Breast epithelium (tissue), 4 donors: Measurements from ENCODE around the gene HOOK1. TPM values are rescaled to one million over a fixed set of nuclear protein-coding genes. Genes with fewer than 3 reads are reported as not detected.

ENCODE experiments used
- DNase-seq, 2 donors: peaks; one replicate each; pipeline ENCODE4 v3.0.0-alpha.2; 2019; ENCODE audit warnings: low spot score in 2 of 2
- H3K27ac ChIP-seq, 2 donors: fragments of 200-600 bp; sonication (generic) in 1 of 2; one replicate each; pipeline ENCODE4 v1.5.1; 2016 to 2019; ENCODE audit warnings: mild to moderate bottlenecking in 1 of 2
- H3K27me3 ChIP-seq, 2 donors: fragments of 200-600 bp; sonication (generic) in 1 of 2; one replicate each; pipeline versions ENCODE4 v1.5.1 to v1.6.0; 2017 to 2019; ENCODE audit warnings: control low read depth in 1 of 2, mild to moderate bottlenecking in 1 of 2
- H3K36me3 ChIP-seq: fragments of 200-600 bp; one replicate; pipeline ENCODE4 v1.5.1; 2019
- H3K4me1 ChIP-seq, 2 donors: fragments of 200-600 bp; sonication (generic); one replicate each; pipeline ENCODE4 v1.5.1; 2016 to 2019; ENCODE audit warnings: control low read depth in 1 of 2
- H3K4me3 ChIP-seq, 3 donors: fragments of 200-600 bp; sonication (generic); 1 replicate in 2 of 3; 2 replicates in 1 of 3; pipeline ENCODE4 v1.5.1; 2016 to 2019; ENCODE audit warnings: mild to moderate bottlenecking in 3 of 3, moderate library complexity in 2 of 3
- H3K9me3 ChIP-seq, 2 donors: fragments of 200-600 bp; sonication (generic) in 1 of 2; one replicate each; pipeline ENCODE4 v1.5.1; 2016 to 2019; ENCODE audit warnings: control low read depth in 1 of 2
- CTCF ChIP-seq, 3 donors: fragments of 450-650 bp; IDR thresholded peaks; one replicate each; pipeline ENCODE4 v1.5.1; 2016 to 2017; ENCODE audit warnings: antibody characterized with exemption in 3 of 3, mild to moderate bottlenecking in 3 of 3, moderate library complexity in 3 of 3
- POLR2A ChIP-seq: fragments of 450-650 bp; IDR thresholded peaks from one replicate; pipeline ENCODE4 v1.6.1; 2016; ENCODE audit warnings: antibody characterized with exemption, mild to moderate bottlenecking, moderate library complexity
- POLR2AphosphoS5 ChIP-seq, 3 donors: sonication (generic); formaldehyde crosslinking; IDR thresholded peaks; one replicate each; pipeline ENCODE4 v1.6.1; 2017; ENCODE audit warnings: antibody characterized with exemption in 3 of 3
- intact Hi-C: fragments of 100-400 bp; cut with DNase I; formaldehyde crosslinking; loops from one replicate; pipeline ENCODE4 v1.15.1; 2023; ENCODE audit warnings: low total_unique reads
- total RNA-seq, 3 donors: library from RNA; depleted of rRNA; stranded (reverse); fragments of >200 nt; gene quantifications; one replicate each; pipeline ENCODE4 v1.1.0, GENCODE V29; 2016

HOOK1 gene
- total RNA-seq, 3 donors from 2014 or later, result 0.16 to 33.7 (median 12.5) TPM

GRCh38 chr1:59924653-59925052 is 109.9 kb downstream of the HOOK1 start:
- no peak for DNase-seq
- intact Hi-C loops, result loop anchor here (5.0 kb wide), 1 partner anchor 1227 kb away; no protein-coding TSS in a partner anchor
- Histone ChIP-seq H3K9me3 (no peaks in the 10 kb centered on the region), H3K36me3 (no peaks in the 10 kb centered on the region), H3K27ac (no peak overlapping the region), H3K27me3 (no peaks in the 10 kb centered on the region), H3K4me1 (no peaks in the 10 kb centered on the region), H3K4me3 (no peak overlapping the region)
- TF ChIP-seq POLR2AphosphoS5 (IDR thresholded peaks at IDR 0.05), result no peak
- no peak for TF ChIP-seq CTCF (IDR thresholded peaks at IDR 0.05)
- TF ChIP-seq POLR2A, result no peak

Other genes with a start within 250 kb of the HOOK1 start
- 10 to 100 TPM in 1 of 3 donors, 1 to 10 TPM in 1, under 1 TPM in 1; 0.16 to 12.8 (median 8.3) TPM for gene CYP2J2, start 111.8 kb downstream of the HOOK1 start, total RNA-seq